SW 1271 (cell line): ENCODE measurements around the gene SLC26A1.
A peak's percentile ranks its signal among the peaks of the same experiment; 100 is the strongest.

Experiments
- DNase-seq, 2 experiments: peaks; one replicate each; lab custom pipeline; 2025; lab: John Stamatoyannopoulos, UW

Gene SLC26A1

GRCh38 chr4:998096-998691, 5.0 kb upstream of the SLC26A1 start:
- DNase-seq, result no peak

- DNase-seq, result no peak
Measured at GRCh38 chr4:997375-998071, 4.3 kb upstream of the SLC26A1 start.

GRCh38 chr4:996997-997374, 3.8 kb upstream of the SLC26A1 start:
- no peak for DNase-seq

- DNase-seq, result no peak
Measured at GRCh38 chr4:996030-996996, 3.1 kb upstream of the SLC26A1 start.

- no peak for DNase-seq
Measured at GRCh38 chr4:995311-996026, 2.3 kb upstream of the SLC26A1 start.

- no peak for DNase-seq
Measured at GRCh38 chr4:992297-993110, 700 bp downstream of the SLC26A1 start.

GRCh38 chr4:991451-992296, 1.5 kb downstream of the SLC26A1 start:
- no peak for DNase-seq

- DNase-seq, result no peak
Measured at GRCh38 chr4:990746-991367, 2.3 kb downstream of the SLC26A1 start.

- no peak for DNase-seq
Measured at GRCh38 chr4:989722-990471, 3.3 kb downstream of the SLC26A1 start.

GRCh38 chr4:988726-989721, 4.2 kb downstream of the SLC26A1 start:
- DNase-seq, result no peak

GRCh38 chr4:987624-988513, 5.3 kb downstream of the SLC26A1 start:
- DNase-seq, result peak in 1 of 2 experiments; percentile 51

- peak; percentile 74 to 79 for DNase-seq
Measured at GRCh38 chr4:986879-987623, 6.2 kb downstream of the SLC26A1 start, which contains the start of gene IDUA. Gene IDUA, plus strand, starts transcription at chr4:987044. Its CDS starts 41 bp downstream, at chr4:987085.

- DNase-seq, result no peak
Measured at GRCh38 chr4:986428-986878, 6.8 kb downstream of the SLC26A1 start.

GRCh38 chr4:985123-985830, 7.9 kb downstream of the SLC26A1 start:
- DNase-seq, result peak in 1 of 2 experiments; percentile 18
